HG03060 (cell line): Measurements from ENCODE around the gene MDM4.
A peak's percentile ranks its signal among the peaks of the same experiment; 100 is the strongest.

Experiments used
- ATAC-seq: cut with Tn5 transposase; IDR thresholded peaks from one replicate; pipeline ENCODE4 v1.9.1; 2021; ENCODE audit warnings: low read depth, moderate number of reproducible peaks; ENCODE audit not compliant: unreplicated experiment

The MDM4 gene

GRCh38 chr1:204487256-204487615 lies 29.0 kb upstream of the MDM4 start:
- no peak for ATAC-seq

GRCh38 chr1:204491655-204492054 lies 24.6 kb upstream of the MDM4 start:
- ATAC-seq = no peak

DNA sequence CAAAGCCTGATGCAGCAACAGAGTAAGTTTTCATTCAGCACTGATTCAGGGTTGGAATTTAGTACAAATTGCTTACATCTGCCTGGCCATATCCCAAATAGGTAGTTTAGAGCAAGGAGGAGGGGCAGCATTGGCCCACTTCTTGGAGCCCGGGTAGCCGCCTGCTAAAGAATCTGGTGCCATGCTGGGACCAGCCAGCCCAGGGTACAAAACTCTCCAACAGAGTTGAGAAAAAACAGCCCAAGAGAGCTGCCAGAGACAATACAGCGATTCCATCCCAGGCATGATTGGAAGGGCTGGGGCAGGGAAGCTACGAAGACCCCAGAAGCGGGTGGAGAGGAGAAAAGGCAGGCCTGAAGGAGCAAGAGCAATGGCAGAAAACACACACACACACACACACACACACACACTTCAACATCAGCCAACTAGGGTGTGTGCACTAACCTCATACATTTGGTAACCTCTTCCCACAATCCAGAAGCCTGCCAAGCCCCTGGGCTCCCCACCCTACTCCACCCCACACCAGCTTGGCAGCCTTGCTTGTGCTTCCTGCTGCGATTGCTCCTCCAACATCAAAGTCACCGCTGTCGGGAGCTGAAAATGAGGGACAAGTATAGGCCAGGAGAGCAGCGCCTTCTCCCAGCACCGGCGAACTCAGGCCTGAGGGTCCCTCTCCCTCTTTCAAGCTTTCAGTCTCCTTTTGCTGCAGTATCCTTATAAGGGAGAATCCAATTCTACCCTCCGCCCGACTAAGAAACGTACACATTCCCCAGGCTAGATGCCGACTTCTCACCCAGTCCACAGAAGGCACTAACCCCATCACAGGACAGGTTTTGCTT lies 22.8 kb upstream of the MDM4 start:
- no peak for ATAC-seq

- no peak for ATAC-seq
These were observed 22.3 kb upstream of the MDM4 start for GRCh38 chr1:204493984-204494280.

DNA sequence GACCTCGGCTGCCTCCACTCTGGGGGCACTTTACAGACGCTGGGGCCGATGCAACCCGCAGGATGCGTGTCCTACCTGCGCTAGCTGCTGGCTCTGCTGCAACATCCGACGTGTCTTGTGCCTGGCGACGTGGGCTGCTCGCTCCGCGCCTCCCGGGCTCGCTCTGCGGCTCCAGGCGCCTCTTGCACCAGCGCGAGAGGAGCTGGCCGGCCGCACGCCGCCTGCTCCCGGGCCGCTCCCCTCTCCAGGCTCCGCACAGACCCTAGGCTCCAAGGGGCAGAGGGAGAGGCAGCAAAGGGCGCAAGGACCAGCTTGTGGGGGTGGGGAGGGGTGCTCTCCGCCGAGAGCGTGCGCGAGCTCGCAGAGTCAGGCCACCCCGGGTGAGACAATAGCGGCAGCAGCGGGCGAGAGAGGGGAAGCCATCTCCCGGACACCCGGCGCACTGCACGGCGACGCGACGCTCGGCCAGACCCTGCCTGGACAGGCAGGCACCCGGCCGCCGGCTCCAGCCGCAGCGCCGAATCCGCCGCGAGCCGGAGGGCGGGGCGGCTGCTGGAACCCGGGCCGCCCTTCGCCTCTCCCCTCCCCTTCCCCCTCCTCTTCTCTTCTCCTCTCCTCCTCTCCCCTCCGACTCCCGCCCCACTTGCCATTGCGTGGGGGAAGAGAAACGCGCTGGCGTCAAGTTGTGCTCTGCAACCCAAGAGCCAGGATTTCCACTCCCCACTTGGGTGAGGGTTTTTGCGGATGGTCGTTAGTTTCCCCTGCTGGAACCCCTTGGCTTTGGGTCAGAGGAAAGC lies 21.7 kb upstream of the MDM4 start, which contains the start of gene PIK3C2B:
TSS of gene PIK3C2B (minus strand) at position 525 of the 797 bp plus-strand sequence. CDS start 25,003 bp downstream, outside the sequence.
- ATAC-seq = no peak

- ATAC-seq = no peak
These were observed 21.0 kb upstream of the MDM4 start for GRCh38 chr1:204495078-204495753.

DNA sequence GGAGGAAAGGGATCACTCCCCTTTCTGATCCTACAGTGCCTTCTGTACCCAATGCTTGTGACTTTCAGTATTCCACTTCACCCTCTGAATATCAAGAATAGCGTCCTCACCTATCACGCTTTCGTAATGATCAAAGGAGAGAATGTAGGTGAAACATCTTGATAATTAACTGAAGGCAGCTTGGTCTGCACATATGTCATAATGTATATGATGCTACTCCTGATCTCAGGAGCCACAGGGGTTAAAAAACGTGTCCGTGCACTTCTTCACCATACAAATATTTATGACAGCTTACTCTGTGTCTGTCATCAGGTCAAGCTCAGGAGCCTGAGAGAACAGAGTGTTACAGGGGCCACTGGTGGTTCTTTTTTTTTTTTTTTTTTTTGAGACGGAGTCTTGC lies 20.4 kb upstream of the MDM4 start:
- ATAC-seq = no peak

GRCh38 chr1:204498981-204499380 lies 17.2 kb upstream of the MDM4 start:
- no peak for ATAC-seq

DNA sequence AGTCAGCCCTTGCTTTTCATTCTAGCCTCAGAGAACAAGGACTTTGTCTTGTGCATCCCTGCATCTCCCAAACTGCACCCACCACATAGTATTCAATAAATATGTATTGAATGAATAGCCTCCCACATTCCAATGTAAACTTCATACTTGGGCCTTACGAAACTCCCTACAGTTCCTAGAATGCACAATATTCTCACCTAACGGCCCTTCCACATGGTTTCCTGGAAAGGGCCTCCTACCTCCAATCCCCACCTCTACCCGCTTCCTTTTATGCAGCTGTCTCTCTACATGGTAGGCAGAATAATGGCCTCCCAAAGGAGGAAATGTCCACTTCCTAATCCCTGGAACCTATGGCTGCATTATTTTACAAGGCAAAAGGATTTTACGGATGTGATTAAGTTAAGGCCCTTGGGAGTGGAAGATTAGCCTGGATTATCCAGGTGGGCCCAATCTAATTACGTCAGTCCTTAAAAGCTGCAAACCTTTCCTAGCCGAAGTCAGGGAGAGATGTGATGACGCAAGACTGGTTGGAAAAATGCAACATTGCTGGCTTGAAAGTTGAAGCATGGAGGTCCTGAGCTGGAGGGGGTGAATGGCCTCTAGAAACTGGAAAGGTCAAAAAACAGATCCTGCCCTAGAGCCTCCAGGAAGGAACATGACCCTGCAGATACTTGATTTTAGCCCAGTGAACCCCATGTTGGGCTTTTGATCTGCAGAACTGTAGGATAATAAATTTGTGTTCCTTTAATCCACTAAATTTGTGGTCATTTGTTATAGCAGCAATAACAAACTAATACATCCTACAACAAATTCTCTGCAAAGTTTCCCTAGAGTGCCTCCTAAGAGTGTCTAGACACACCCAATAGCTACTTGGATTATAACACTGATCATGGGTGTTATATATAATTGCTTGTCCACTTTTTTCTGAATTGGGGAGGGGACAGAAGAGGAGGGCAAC lies 16.4 kb upstream of the MDM4 start:
- ATAC-seq = no peak

- no peak for ATAC-seq
These were observed 14.0 kb upstream of the MDM4 start for GRCh38 chr1:204502241-204502640.

DNA sequence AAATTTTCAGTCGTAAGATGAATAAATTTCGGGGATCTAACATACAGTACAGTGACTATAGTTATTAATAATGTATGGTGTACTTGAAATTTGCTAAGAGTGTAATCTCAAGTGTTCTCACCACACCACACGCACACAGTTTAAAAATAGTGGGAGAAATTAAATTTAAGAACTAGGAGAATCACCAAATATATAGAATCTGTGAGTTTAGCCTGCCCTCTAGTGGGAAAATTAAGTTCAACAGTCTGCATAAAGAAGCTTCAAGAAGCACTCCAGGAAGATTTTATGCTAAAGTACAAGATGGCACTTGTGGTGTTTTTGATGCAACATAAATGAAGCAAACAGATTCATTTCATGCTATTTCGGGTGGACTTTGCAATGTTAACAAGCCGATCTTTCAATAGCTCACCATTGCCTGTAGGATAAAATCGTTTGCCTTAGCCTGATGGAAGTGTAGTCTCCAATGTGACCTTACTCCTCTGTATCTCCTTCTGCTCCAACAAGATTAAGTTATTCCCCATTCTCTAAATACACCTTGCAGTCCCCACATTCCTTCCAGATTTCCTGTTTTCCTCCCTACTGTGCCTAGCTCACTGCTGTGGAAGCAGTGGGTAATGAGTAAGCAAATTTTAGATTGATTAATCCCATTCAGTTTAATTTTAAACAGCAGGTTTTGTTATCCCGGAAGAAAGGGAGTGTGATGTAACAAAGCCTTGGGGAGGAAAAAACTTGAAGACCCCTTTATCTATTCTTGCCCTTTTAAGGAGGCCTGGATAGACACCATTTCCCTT lies 12.9 kb upstream of the MDM4 start:
- no peak for ATAC-seq

DNA sequence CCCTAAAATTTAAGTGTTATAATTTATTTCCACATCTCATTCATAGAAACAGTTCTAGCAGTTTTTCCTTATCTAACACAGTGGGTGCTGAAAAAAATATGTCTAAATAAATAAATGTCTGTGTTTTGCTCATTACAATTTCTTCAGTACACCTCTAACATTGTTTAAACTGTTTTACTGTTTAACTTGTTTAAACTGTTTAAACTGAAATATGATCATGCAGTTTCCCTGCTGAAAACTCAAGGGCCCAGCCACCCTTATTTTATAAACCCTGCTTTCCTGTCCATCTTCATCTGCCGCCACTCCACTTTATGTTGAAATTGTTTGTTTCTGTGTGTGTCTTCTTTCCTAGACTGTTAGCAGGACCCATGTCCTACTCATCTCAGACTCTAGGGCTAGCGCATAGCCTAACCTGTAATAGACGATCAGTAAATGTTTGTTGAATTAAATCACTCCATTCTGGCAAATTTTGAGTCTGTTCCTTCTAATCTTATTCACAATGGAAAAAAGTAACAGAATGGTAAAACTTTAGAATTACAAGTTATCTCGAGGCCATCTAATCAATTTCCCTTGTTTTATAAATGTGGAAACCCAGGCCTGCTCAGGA lies 12.2 kb upstream of the MDM4 start:
- ATAC-seq = no peak

DNA sequence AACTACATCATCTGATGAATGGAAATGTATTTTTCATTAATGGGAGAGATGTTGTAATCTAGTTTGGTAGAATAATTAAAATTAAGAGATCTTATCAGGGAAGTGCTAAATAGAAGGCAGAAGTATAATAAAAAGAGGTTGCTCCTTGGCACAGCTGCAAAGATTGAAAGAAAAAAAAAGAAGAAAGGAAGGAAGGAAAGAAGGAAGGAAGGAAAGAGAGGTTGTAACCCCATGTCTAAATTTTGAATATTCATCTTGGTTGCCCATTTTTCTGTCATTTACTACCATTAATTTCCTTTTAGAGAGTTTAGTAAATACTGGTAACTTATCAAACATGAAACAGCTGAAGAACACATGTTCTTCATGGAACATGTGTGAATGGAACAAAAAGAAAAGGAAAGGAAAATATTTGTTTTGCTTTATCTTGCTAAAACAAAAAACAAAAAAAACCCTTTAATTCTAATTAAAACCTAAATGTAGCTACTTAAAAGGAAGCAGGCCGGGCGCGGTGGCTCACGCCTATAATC lies 10.5 kb upstream of the MDM4 start:
- ATAC-seq = no peak

- peak; percentile 45 for ATAC-seq
These were observed 9.8 kb upstream of the MDM4 start for GRCh38 chr1:204506201-204506968.

GRCh38 chr1:204506969-204507316 lies 9.3 kb upstream of the MDM4 start:
- peak; percentile 63 for ATAC-seq

DNA sequence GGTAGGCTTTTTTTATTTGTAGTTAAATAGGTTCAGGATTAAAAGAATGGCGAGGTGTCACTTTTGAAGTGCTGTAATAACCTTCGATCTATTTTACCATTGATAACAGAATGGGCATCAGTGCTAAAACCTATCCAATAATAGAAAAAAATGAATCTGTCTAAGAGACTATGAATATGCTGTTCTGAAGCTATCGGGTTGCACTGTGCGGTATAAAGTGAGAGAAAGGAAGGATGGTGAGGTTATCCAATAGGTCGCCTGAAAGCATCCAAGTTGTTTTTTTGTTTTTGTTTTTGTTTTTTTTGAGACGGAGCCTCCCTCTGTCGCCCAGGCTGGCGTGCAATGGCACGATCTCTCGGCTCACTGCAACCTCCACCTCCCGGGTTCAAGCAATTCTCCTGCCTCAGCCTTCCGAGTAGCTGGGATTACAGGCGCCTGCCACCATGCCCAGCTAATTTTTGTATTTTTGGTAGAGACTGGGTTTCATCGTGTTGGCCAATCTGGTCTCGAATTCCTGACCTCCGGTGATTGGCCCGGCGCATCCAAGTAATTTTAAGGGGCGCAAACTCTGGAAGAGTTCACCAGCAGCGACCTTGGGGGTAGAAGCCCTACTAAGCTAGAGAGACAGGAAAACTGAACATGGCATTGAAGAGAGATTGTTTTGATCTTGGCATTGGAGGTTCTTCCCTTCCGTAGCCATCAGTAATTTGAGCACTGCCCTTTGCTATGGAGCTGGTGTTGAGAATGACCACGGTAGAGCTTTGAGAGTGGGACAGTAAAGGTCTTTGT lies 8.7 kb upstream of the MDM4 start:
- ATAC-seq = no peak

GRCh38 chr1:204509186-204509635 lies 7.0 kb upstream of the MDM4 start:
- no peak for ATAC-seq
